ENCODE measurements around the gene ARID1B.

DNA sequence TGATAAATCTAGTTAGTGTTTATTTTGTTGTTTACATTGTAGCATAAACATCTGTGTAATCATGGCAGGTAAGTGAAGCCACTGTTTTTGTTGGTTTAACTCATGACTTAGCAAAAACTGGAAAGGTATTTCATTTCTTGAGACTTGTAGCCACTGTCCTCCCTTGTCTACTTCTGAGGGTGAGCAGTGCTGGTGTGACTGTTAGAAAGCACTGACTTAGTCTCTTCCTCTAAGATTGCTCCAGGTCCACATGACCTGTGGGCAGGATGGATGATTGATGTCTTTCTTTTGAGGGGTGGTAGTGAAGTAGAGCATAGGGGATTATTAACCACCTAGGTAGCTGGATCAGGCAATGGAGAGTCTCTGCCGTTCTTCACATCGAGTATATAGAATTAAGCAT lies 203.8 kb downstream of the ARID1B start:
- TF ChIP-seq EZH2 (IDR thresholded peaks at IDR 0.05; ENCODE audit: insufficient read depth, low read length): no peak
- TF ChIP-seq, protein P1, sequence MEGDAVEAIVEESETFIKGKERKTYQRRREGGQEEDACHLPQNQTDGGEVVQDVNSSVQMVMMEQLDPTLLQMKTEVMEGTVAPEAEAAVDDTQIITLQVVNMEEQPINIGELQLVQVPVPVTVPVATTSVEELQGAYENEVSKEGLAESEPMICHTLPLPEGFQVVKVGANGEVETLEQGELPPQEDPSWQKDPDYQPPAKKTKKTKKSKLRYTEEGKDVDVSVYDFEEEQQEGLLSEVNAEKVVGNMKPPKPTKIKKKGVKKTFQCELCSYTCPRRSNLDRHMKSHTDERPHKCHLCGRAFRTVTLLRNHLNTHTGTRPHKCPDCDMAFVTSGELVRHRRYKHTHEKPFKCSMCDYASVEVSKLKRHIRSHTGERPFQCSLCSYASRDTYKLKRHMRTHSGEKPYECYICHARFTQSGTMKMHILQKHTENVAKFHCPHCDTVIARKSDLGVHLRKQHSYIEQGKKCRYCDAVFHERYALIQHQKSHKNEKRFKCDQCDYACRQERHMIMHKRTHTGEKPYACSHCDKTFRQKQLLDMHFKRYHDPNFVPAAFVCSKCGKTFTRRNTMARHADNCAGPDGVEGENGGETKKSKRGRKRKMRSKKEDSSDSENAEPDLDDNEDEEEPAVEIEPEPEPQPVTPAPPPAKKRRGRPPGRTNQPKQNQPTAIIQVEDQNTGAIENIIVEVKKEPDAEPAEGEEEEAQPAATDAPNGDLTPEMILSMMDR (IDR thresholded peaks at IDR 0.05; ENCODE audit: insufficient read depth, low read depth, low read length): no peak

Data from astrocyte (in vitro differentiated cells and primary cell).